LoVo (cell line): ENCODE results near the gene TTC28.

ENCODE experiments used
- DNase-seq: peaks from one replicate; pipeline ENCODE4 v3.0.0-alpha.2; 2016; ENCODE audit warnings: low spot score

TTC28 gene

GRCh38 chr22:28051091-28051786 is 628.4 kb downstream of the TTC28 start:
- DNase-seq: no peak

GRCh38 chr22:28048529-28048928 is 631.1 kb downstream of the TTC28 start:
- no peak for DNase-seq

- DNase-seq: no peak
Observed at GRCh38 chr22:28047740-28048139, 631.9 kb downstream of the TTC28 start.

- DNase-seq: no peak
Observed at GRCh38 chr22:28046100-28046499, 633.5 kb downstream of the TTC28 start.

GRCh38 chr22:28044546-28045173 is 635.0 kb downstream of the TTC28 start:
- no peak for DNase-seq

- no peak for DNase-seq
Observed at GRCh38 chr22:28043266-28043665, 636.4 kb downstream of the TTC28 start.

GRCh38 chr22:28034760-28035401 is 644.8 kb downstream of the TTC28 start:
- DNase-seq: no peak

GRCh38 chr22:28034145-28034759 is 645.4 kb downstream of the TTC28 start:
- DNase-seq: no peak

GRCh38 chr22:28032861-28033260 is 646.8 kb downstream of the TTC28 start:
- no peak for DNase-seq

- DNase-seq: no peak
Observed at GRCh38 chr22:28031383-28031922, 648.2 kb downstream of the TTC28 start.

GRCh38 chr22:28030473-28030872 is 649.2 kb downstream of the TTC28 start:
- DNase-seq: no peak

- no peak for DNase-seq
Observed at GRCh38 chr22:28029956-28030355, 649.7 kb downstream of the TTC28 start.

GRCh38 chr22:28029201-28029948 is 650.3 kb downstream of the TTC28 start:
- no peak for DNase-seq

GRCh38 chr22:28027453-28028448 is 651.9 kb downstream of the TTC28 start:
- no peak for DNase-seq

GRCh38 chr22:28025866-28026575 is 653.6 kb downstream of the TTC28 start:
- no peak for DNase-seq

- no peak for DNase-seq
Observed at GRCh38 chr22:28025333-28025732, 654.3 kb downstream of the TTC28 start.

GRCh38 chr22:28024422-28024888 is 655.2 kb downstream of the TTC28 start:
- DNase-seq: no peak

- DNase-seq: no peak
Observed at GRCh38 chr22:28023774-28024173, 655.9 kb downstream of the TTC28 start.

- no peak for DNase-seq
Observed at GRCh38 chr22:28023036-28023435, 656.6 kb downstream of the TTC28 start.
